ENCODE results near the gene SLC6A11.

The SLC6A11 gene

GRCh38 chr3:10957976-10958749 lies 142.1 kb downstream of the SLC6A11 start:
- no peak for DNase-seq

GRCh38 chr3:10960255-10960654 lies 144.2 kb downstream of the SLC6A11 start:
- no peak for DNase-seq

GRCh38 chr3:10961921-10962320 lies 145.9 kb downstream of the SLC6A11 start:
- no peak for DNase-seq

DNA sequence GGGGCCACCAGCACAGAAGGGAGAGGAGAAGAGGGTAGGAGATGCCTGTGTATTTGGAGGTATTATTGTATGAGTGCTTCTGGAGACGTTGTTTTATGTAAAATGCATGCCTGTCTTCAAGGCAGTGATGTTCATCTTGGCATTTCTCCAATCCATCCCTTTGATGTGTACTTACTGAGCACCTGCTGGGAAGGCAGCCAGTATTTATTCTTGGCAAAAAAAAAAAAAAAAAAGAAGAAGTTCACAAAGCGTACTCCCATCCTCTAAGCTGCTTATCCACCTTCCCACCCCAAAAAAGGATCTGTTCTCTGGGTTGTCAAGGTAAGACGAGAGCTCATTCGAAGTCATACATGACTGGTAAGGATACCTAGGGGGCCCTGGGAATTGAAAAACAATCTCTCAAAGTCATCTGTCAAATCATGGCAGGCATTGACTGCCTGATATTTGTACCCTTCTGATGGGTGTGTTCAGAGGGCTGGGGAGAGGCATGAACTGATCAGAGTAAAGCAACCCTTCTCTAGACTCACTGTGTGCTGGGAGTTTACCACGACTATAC lies 146.5 kb downstream of the SLC6A11 start:
- no peak for DNase-seq

DNA sequence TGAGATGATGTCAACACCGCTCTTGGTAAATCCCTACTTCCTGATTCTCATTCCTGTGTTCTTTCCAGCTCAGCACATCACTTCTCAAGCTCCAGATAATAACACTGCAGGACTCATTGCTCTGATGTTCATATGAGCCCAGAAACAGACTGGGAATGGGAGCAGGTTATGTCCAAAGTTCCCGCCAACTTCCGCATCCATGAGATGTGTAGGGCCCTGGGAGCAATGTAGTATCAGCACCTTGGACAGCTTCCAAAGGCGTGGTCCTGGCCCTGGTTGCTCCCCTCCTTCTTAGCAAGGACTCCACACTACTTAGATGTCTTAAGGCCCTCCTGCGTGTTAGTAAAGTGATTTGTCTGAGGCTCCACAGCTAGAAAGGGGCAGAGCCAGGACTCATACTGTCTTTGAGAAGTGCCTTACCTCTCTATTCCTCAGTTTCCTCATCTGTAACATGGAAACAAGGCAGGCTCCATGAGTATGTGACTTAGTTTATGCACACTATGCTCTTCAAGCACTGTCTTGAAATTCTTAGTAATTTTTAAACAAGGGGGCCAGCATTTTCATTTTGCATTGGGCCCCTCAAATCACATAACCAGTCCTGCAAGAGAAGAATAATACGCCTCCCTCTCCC lies 148.6 kb downstream of the SLC6A11 start:
- DNase-seq, result no peak

DNA sequence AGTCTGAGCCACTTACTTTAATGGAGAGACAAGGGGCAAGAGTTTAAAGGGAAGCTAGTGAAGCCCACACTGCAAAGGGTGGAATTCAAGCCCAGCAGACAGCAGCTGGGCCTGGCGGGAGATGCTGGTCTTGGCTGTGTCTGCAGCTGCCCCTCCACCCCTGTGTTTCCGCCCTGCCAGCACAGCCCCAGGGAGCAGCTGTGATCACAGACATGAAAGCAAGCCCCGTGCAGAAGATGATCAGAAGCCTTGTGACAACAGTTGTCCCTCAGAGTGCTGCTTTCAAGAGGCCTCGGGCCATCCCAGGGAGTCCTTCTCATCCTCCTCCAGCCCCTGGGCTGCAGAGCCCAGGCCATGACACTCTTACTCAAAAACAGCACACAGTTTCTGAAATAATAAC lies 152.4 kb downstream of the SLC6A11 start:
- DNase-seq, result no peak

DNA sequence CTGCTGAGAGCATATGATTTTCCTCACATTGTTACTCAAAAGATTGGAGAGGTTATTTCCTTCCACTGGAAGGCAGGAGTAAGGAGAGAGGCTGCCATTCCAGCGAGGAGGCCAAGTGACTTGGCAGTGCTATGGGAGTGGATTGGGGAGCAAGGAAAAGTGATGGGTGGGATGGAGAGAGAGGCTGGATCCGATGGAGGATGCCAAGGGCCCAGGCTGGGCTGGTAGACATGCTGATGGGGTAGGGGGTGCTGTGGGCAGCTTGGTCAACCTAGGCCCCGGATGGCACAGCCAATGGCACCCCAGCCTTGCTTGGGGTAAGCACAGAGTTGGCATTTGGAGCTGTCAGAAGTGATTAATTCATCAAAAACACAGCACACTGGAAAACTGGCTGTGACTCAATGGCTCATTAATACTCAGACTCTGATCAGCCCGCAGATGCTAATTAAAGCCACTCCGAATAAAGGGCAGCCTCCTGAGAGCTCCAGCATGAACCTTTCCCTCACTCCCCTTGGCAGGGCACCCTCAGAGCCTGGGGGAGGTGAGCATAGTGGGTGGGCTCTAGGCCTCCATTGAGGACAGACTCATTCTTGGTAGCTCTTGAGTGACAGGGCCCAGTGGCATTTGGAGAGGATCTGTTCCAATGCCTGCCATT lies 154.4 kb downstream of the SLC6A11 start:
- no peak for DNase-seq

- no peak for DNase-seq
Observed at GRCh38 chr3:10972072-10972782, 156.2 kb downstream of the SLC6A11 start.

GRCh38 chr3:10973046-10973595 lies 157.1 kb downstream of the SLC6A11 start:
- no peak for DNase-seq

GRCh38 chr3:10974131-10974530 lies 158.1 kb downstream of the SLC6A11 start:
- DNase-seq, result no peak

GRCh38 chr3:10974746-10975375 lies 158.8 kb downstream of the SLC6A11 start:
- no peak for DNase-seq

- no peak for DNase-seq
Observed at GRCh38 chr3:10975695-10976234, 159.7 kb downstream of the SLC6A11 start.

GRCh38 chr3:10976770-10977169 lies 160.7 kb downstream of the SLC6A11 start:
- no peak for DNase-seq

- no peak for DNase-seq
Observed at GRCh38 chr3:10977892-10978510, 162.0 kb downstream of the SLC6A11 start.

DNA sequence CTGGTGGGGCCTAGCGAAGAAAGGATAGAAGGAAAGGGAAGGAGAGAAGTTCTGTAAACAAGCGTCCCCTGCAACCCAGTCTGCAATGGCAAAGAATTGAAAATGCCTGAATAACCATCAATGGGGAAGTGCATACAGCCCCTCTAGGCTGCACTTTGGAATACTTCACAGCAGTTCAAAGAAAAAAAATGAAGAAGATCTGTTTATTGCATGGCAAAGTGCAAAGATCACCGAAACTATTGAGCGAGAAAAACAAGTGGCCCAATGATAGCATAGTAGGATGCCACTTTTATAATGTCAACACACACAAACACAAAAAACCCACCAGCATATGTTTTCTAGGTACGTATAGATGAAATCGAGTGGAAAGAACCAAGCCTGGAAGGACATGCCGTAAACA lies 162.9 kb downstream of the SLC6A11 start:
- no peak for DNase-seq

DNA sequence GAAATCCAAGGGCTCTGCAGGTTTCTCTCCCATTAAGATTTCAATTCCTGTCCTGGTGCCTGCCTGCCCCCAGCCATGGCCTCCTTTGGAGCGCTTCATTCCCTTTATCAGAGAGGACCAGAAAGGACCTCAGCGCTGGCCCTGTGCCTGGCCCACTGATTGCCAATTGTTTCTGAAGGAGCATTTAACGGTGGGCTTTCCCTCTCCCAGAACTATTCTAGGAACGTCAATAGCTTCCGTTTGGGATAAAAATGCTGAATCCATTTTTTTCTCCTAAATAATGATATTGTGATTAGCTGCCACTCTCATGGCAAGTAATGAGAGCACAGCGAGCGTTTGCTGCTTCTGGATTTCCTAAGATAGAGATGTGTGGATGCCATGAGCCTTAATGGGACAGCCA lies 164.3 kb downstream of the SLC6A11 start:
- no peak for DNase-seq

DNA sequence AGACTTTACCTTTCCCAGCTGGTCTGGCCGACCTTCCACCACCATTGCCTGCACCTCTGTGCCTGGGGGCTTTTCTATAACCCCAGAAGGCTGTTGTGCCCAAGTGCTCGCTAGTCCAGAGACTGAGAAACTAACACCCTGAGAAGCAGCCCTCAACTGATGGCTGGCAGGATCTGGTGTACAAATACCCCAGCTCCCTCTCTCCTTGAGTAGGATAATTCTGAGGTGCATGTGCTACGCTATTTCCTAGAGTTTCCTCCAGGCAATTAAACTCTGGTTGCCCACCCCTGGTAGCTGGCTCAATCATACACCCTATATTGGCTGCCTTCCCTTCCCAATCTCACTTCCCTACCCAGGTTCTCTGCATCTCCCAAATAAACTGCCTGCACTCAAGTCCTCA lies 165.0 kb downstream of the SLC6A11 start:
- DNase-seq, result no peak

GRCh38 chr3:10981961-10982360 lies 165.9 kb downstream of the SLC6A11 start:
- DNase-seq, result no peak

GRCh38 chr3:10982782-10983181 lies 166.8 kb downstream of the SLC6A11 start:
- no peak for DNase-seq

- peak in 1 of 5 donors; percentile 4 for DNase-seq
Observed at GRCh38 chr3:10983219-10983916, 167.3 kb downstream of the SLC6A11 start.
